NCI-H187 treated with DMSO at 0.1 percent for 48 hours (cell line): ENCODE results near the gene ERC2.

Experiments
- DNase-seq: peaks from one replicate; lab custom pipeline; 2025; lab: John Stamatoyannopoulos, UW

The ERC2 gene

DNA sequence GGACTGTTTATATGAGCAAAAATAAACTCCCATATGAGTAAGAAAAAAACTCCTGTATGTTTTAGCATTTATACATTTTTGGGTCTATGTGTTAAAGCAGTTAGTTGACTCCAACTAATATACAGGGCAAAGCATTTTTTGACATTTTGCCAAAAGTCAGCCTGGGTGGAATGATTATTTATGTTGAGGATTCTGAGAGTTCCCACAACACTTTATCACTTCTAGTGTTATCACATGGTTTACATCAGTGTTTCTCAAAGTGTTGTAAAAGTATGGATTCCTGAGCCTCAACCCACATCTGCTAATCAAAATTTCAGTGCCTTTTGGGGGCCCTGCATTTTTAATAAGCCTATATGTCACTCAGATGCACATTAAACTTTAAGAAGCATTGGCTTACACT lies 643.9 kb downstream of the ERC2 start:
- DNase-seq: no peak

DNA sequence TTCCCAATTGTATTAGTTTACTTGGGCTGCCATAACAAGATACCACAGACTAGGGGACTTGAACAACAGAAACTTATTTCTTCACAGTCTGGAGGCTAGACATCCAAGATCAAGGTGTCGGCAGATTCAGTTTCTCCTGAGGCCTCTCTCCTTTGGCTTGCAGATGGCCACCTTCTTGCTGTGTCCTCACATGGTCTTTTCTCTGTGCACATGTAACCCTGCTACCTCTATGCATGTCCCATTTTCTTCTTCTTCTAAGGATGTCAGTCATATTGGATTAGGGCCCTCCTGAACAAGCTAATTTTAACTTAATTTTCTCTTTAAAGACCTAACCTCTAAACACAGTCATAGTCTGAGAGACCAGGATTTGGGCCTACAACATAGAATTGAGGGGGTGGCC lies 644.4 kb downstream of the ERC2 start:
- no peak for DNase-seq

DNA sequence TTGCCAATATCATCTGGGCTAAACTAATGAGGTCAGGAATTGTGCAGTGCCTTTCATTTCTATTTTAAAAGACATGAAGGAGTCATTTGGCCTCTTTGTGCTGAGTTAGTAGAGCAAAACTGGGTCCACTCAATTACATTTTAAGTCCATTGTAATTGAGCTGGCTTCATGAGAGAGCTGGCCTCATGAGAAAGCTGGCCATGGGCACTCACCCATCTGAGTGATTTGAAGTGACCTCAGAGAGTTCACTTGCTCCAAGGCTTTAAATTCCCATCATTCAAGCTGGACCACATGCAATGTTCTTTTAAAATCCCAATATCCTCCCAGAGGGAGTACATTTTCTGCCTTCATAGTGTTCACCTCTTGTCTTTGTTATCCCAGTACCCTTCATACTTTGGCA lies 645.3 kb downstream of the ERC2 start:
- DNase-seq: no peak

DNA sequence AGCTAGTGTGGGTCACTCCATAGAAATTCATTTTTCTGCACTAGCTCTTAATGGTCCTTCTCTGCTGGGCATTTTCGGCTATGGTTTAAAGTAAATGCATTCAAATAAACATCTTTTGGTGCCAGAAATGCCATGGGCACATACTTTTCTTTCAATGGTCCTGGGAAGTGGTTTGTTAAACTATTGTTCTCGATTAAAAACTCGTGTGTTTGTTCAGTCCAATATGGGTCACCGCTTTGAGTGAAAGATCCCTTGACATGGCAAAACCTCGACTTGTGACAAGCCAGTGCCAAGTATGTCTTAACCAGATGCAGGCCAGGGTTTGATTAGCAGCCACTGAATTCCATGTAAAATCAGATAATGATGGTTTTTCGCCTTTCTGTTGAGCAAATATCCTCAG lies 649.3 kb downstream of the ERC2 start:
- no peak for DNase-seq

DNA sequence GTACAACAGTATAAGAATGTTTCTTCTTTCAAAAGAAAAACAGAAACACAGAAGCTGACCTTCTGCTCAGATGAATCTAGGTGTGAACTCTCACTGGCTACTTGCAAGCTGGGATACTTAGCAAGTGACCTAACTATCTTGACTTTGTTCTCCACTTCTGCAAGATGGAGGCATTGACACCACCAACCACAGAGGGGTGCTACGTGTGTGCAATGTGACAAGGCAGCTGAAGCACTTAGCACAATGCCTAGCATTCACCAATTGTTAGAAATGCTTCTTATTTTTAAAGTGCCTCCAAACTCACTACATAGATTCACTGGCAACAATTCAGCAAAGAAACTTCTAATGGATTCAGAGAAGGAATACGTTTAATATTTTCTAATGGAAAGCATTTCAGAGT lies 649.8 kb downstream of the ERC2 start:
- DNase-seq: no peak

DNA sequence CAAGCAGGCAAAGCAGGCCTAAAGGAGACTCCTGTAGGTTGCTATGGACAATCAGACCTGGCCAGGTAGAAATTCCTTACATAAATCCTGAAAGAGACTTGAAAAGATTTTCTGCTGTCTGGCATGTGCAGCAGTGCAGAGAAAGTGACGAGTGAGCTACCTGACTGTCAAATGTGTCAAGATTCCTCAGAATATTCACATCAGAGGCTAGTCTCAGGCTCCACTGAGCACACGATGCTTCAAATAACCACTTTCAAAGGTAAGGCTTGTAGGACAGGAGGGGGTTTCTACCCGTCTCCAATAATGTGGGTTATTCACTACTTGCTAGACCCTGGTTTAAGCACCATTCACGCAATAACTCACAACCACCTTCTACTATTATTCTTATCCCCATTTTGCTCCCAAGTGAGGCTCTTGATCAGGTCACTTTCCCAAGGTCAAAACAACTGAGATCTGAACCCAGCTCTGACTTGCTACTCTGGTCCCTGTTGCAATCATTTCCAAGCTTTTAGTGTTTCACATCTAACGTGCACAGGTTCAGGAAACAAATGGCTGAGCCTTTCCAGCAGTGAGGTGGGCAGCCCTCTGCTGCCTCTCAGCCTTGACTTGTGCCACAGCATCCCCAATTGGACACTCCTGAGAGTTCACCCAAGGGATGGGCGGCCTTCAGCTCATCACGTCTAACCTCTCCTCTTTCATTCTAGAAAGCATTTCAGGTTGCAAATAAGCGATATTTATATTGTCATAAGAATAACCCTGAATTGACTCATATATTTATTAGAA lies 651.3 kb downstream of the ERC2 start:
- DNase-seq: no peak

DNA sequence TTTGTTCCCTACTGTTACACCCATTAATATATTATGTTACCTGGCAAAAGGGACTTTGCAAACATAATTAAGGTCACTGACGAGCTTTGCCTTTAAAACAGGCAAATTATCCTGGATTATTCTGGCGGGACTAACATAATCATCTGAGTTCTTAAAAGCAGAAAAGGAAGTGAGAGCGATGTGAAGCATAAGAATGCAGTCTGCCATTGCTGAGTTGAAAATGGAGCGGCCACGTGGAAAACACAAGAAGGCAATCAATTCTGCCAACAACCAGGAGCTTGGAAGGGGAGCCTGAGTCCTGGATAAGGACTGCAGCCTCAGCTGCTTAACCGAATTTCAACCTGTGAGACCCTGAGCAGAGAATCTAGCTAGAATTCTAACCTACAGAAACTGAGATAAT lies 653.0 kb downstream of the ERC2 start:
- no peak for DNase-seq

DNA sequence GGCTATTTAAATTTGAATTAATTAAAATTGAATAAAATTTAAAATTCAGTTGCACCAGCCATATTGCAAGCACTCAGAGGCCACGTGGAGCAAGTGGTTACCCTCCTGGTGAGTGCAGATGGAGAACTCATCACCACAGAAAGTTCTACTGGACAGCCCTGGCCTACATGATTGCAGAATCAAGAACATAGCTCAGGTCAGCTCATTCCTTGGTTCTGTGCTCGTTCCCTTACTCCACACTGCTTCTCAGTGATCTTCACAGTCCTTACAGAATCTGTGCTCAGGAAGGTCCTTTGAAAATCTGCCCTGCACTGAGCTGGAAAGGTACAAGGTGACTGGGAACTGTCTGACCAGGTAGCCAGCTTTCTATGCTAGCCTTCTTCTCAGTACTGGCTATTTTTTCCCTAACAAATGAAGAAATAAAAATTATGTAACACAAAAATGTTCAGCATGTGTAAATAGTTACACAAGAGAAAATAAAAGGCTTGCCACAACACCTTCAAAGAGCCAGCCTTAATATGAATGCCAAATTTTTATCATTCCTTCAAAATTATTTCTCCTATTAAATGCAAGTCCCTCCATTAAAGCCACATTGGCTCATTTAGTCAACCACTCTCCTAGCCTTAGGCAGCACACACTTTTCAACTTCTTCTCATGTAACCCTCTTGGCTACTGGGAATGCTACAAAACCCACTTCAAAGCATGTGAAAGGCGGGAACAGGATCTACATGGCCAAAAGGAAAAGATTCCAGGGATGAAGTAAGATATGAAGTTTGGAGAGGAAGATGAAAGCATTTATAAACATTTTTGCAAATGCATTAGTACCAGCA lies 654.8 kb downstream of the ERC2 start:
- no peak for DNase-seq

DNA sequence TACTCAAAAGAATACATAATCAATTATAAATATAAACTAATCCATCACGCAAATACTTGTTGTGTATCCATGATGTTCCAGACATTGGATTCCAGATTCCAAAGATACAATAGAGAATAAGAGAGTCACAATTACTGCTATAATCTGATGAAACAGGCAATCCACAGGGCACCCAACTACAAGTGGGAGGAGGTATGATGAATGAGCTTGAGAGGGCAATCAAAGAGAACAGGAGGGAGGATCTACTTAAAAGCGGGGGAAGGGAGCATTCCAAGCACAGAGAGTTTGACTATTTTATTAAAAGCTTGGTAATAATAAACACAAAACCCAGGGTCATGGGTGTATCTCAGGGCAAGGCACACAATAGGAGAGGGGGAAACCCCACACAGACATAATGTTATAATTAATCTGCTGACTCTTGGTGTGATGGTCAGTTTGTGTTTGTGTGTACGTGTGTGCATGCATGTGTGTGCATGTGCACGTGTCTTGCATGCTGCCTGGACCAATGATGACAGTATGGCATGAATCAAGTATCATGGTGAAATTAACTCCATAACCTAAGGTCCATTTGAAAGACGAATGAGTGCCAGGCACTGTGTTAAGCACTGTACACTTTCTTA lies 655.8 kb downstream of the ERC2 start:
- no peak for DNase-seq

DNA sequence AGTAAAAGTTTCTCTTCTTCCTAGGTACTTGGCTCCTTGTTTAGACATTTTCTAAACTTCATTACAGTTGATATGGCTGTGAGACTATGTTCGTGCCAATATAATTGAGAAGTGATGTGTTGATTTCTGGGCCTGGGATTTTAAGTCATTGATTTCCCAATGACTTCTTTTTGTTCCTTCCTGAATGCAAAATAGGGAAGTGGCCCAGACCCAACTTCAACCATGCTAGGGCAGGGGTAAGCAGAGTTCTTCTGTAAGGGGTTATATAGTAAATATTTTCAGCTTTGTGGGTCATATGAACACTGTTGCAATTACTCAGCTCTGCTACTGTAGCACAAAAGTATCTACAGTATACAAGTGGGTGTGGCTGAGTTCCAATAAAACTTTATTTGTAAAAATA lies 661.1 kb downstream of the ERC2 start:
- DNase-seq: no peak

DNA sequence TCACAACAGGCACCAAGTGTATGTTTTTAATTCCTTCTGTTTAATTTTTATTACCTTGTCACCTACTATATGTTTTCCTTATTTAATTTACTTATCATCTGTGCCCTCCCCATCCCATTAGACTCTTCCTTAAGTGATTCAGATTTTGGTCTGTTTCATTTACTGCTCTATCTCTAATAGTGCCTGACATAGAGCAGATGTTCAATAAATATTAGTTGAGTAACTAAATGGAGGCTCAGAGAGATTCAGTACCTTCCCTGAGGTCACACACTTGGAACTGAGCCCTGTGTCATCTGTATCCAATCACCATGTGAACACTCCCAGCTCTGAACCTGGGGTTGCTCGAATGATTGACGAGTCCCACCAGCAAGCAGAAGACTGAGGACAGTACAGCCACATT lies 663.1 kb downstream of the ERC2 start:
- no peak for DNase-seq

DNA sequence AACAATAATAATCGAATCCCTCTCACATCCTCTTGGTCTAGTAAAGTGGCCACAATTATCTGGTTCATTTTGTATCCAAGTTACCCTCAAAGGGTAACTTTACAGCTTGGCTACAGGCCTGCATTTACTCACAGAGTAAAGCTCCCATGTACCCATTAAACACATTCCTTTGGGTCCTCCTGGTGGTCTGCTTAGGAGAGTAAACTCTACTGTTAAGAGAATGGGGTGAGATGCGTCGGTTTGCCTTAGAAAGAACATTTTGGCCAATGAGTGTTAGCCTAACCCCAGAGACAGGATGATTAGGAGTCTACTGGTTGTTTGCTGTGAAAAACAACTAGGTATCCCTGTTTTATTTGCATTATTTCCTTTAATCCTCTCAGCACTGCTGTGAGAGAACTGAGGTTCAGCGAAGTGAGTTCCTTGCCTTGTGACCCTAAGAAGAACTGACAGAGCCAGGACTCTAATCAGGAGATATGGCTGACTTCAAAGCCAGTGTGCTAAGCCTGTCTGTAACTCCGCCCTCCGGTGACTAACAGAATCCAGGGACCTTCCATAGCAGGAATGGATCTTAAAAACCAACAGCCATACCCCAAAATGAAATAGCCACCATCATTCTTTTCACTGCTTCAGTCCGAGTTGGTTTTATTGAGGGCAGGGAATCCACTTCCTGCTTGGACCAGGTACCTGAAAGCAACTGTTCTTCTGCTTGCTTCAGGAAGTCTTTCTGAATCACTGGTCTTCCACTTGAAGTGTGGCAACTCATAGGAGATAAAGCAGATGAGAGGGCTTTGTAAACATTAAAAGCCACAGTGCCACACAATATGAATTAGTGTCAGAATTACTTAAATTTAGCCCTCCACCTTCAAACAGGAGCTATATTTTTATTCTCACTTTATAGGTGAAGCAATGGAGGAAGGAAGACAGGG lies 663.8 kb downstream of the ERC2 start:
- no peak for DNase-seq

DNA sequence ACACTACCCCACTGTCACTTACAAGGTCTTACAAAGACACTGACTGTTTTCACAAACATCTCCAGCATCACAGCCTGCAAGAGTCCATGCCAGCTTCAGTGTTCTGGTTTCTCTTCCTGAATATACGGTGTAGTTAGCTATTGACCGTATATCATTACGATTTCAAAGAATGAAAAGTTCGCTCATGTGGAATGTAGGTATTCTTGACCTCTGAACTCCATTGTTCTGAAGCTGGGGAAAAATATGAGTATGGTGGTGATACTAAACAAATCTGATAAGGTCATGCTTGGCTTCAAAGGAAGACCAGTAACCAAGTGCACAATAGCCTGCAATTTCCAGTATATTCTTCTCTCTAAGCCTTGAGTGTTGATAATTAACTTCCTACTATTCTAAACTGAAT lies 665.5 kb downstream of the ERC2 start:
- DNase-seq: no peak

DNA sequence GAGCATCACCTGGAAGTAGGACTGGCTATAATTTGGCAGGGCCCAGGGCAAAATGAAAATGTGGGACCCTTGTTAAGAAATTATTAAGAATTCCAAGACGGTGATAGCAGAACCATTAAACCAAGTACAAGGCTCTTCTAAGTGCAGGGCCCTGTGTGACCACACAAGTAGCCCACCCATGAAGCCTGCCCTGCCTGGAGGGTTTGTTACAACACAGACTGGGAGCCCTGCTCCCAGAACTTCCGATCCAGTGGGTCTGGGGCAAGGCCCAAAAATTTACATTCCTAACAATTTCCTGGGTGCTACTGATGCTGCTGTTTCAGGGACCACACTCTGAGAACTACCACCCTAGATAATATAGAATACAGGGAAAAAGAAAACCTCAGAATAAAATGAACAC lies 666.6 kb downstream of the ERC2 start:
- DNase-seq: no peak

DNA sequence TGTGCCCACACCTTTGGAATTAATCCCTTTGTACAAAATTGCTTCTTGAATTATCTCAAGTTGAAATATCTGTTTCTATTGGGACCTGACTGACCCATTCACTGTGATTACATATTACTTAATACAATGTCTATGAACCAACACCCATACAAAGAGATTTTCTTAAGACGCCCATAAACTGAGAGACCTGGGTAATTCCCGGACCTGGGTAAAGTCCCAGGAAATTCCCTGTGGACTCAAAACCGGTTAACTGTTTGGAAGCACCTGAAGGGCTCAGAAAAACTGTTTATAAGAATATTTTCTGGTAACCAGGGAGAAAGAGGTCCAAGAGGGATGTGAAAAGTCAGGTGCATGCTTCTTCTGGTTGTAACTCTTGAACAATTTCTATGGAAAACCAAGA lies 667.2 kb downstream of the ERC2 start:
- no peak for DNase-seq

DNA sequence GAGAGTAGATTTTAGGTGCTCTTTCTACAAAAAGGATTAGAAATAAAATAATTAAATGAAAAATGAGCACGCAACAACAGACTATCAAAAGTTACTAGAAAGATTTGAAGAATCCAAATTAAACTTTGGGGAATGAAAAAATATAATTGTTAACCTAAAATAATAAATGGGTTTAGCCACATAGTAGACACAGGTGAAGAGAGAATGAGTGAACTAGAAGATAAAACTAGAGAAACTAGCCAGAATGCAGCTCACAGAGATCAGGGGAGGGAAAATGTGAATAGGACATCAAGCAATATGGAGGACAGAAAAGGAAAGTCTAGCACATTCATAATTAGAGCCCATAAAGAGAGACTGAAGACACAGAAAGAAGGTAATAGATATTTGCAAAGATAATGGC lies 670.5 kb downstream of the ERC2 start:
- DNase-seq: no peak

DNA sequence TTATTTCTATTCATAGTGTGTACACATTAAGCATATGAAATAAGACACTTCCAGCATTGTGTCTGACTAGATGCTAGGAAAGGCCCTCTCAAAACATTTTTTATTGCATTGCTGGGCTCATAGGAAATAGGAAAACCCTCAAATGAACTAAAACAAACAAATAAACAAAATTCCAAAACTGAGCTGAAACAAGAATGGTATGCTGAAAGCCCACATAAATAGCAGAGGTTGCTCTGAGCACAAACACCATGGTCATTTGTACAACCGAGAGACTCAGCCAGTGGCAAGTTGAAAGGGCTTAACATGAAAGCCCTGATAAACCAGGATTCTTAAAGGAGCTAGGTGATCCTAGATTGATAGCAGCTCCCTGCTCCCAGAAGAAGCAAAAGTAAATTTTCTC lies 671.2 kb downstream of the ERC2 start:
- no peak for DNase-seq

DNA sequence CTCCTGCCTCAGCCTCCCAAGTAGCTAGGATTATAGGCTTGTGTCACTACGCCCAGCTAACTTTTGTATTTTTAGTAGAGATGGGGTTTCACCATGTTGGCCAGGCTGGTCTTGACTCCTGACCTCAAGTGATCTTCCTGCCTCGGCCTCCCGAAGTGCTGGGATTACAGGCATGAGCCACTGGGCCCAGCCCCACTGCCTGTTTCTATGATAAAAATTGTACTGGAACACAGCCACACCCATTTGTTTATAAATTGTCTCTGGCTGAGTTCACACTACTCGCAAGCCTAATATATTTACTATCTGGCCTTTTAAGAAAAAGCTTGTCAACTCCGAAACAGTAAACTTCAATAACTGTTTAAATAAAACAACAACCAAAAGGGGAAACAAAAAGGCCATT lies 671.7 kb downstream of the ERC2 start:
- no peak for DNase-seq

DNA sequence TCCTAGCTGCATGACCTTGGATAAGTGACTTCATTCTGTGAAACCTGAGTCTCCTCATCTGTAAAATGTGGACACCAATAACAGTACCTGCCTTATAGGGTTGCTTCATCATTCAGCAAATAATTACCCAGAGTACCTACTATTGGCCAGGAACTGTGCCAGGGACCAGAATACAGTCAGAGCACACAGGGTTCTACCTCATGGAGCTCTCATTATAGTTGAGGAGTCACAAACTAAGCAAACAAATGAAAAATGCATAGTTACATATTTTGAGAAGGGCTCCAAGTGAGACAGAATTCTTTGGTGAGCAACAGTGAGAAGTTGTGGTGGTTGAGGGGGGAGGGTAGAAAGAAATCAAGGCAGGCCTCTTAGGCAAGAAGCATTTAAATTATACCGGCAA lies 672.5 kb downstream of the ERC2 start:
- DNase-seq: no peak

DNA sequence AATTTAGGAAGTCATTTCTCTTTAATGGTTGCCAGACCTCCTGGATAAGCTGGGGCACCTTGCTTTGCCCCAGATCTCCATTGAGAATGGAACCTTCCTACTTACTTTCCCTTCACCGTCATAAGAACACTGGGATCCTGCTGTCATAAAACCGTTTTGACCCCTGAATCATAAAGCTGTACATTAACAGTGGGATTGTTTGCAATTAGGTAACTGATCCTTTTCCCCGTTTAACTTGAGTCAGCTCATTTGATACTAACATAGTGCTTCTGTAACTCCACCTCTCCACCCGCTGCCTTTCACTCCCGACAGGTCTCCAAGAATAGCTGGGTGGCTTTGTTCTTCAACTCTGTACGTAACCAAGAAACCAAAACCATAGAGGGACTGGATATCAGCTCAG lies 673.0 kb downstream of the ERC2 start:
- no peak for DNase-seq

DNA sequence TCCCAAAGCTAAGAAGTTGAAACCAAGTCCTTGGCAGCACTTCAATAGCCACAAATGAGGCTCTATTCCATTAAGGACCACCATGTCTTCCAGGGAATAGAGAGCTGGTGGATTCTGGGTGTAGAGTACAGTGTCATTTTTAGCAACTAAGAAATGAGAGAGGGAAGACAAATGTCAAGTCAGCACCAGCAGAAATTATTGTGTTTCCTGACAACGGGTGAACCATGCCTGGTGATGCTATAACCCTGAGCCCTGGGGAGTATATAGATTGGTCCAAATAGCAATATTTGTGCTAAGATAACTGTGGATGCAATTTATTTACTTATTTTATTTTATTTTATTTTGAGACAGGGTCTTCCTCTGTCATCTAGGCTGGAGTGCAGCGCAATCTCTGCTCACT lies 675.5 kb downstream of the ERC2 start:
- DNase-seq: no peak

DNA sequence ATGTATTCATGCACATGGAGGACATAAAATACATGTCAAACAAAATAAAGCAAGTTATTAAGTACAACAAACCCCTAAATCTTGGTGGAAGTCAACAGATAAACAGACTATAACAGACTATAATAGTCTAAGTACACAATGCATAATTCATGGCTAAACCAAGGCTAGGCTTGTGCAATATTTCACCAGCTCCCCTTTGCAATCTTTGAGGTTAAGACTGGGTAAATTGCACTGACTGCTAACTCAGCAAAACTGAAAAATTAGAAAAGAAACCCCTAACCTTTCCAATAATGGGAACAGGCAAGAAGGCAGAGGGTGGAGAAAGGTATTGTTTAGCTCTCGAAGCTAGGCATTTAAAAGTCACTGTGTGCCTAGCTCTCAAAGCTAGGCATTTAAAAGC lies 676.3 kb downstream of the ERC2 start:
- no peak for DNase-seq
